A549 (cell line): Measurements from ENCODE around the gene COPRS.

ENCODE experiments used
- CBX2 ChIP-seq: fragments of 200-600 bp; sonication (generic); IDR thresholded peaks from 2 replicates; pipeline ENCODE4 v1.6.1; 2016; ENCODE audit warnings: low read depth, mild to moderate bottlenecking, borderline replicate concordance
- CEBPB ChIP-seq, 2 experiments: fragments of >200 bp in 1 of 2; sonication (Bioruptor Twin) in 1 of 2; formaldehyde crosslinking in 1 of 2; IDR thresholded peaks; 2 replicates each; pipeline ENCODE4 v1.6.1; 2012 to 2016
- CTCF ChIP-seq: fragments of >200 bp; sonication (Bioruptor Twin); formaldehyde crosslinking; IDR thresholded peaks from 3 replicates; pipeline ENCODE4 v1.5.1; 2016
- EP300 ChIP-seq, 2 experiments: fragments of >200 bp; sonication (Bioruptor Twin); formaldehyde crosslinking; IDR thresholded peaks; 2 replicates in 1 of 2; 3 replicates in 1 of 2; pipeline ENCODE4 v1.6.1; 2016 to 2017
- JUNB ChIP-seq: fragments of >200 bp; sonication (Bioruptor Twin); formaldehyde crosslinking; IDR thresholded peaks from 2 replicates; pipeline ENCODE4 v1.6.1; 2016
- MAFK ChIP-seq: fragments of 450-650 bp; IDR thresholded peaks from 2 replicates; pipeline ENCODE4 v1.6.1; 2014; ENCODE audit not compliant: partially characterized antibody
- POLR2A ChIP-seq: IDR thresholded peaks from 2 replicates; pipeline ENCODE4 v1.6.1; 2012; ENCODE audit warnings: mild to moderate bottlenecking, low read length
- RNF2 ChIP-seq: fragments of 200-600 bp; sonication (generic); IDR thresholded peaks from 2 replicates; pipeline ENCODE4 v1.6.1; 2016; ENCODE audit warnings: low read depth, mild to moderate bottlenecking, antibody characterized with exemption, moderate library complexity, borderline replicate concordance
- SMC3 ChIP-seq: fragments of >200 bp; sonication (Bioruptor Twin); formaldehyde crosslinking; IDR thresholded peaks from 3 replicates; pipeline ENCODE4 v1.6.1; 2018; ENCODE audit warnings: inconsistent platforms
- SREBF2 ChIP-seq: fragments of 450-650 bp; IDR thresholded peaks from 2 replicates; pipeline ENCODE4 v1.6.1; 2014; ENCODE audit warnings: mild to moderate bottlenecking, moderate library complexity
- TF ChIP-seq, protein P1 (sequence below): IDR thresholded peaks from 2 replicates; pipeline ENCODE4 v1.6.1; 2012

DNA sequence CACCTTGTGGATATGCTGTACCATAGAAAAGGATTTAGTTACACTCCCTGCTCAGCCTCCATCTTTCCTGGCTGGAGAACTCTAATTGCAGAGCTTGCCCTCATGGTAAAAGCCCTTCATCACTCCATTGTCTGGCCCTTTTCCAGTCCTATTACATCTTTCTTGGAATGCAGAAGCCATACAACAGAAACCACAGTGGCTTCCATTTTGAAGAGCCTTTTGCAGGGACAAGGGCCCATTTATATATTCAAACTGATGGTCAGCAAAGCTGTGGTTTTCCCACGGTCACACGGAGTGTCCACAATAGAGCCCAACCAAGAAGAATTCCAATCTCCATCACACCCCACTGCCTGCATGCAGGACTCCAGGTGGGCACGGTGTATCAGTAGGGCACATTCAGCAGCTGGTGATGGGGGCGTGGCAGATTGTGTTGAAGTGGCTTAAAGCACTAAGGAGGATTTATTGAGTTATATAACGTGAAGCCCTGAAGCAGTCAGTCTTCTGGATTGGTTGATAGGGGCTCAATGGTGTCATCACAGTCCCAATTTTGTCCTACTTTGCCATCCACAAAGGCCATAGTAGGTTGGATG, 20.3 kb downstream of the COPRS start:
- TF ChIP-seq EP300 (IDR thresholded peaks at IDR 0.05): no peak
- no peak for TF ChIP-seq POLR2A
- no peak for TF ChIP-seq RNF2
- TF ChIP-seq SMC3: no peak
- TF ChIP-seq SREBF2: no peak
- no peak for TF ChIP-seq MAFK
- no peak for TF ChIP-seq CBX2
- no peak for TF ChIP-seq JUNB
- no peak for TF ChIP-seq CTCF
- TF ChIP-seq, protein P1, sequence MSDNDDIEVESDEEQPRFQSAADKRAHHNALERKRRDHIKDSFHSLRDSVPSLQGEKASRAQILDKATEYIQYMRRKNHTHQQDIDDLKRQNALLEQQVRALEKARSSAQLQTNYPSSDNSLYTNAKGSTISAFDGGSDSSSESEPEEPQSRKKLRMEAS: no peak
- TF ChIP-seq CEBPB (IDR thresholded peaks at IDR 0.05): no peak
